Testis (tissue), 2 donors: Measurements from ENCODE around the gene PIGU.

Experiments used
- POLR2A ChIP-seq: fragments of 450-650 bp; IDR thresholded peaks from one replicate; pipeline ENCODE4 v1.6.1; 2017; ENCODE audit warnings: antibody characterized with exemption, mild to moderate bottlenecking, moderate library complexity
- TF ChIP-seq, protein P1 (sequence below), 3 experiments: fragments of 450-650 bp in 2 of 3; fragments of 200-600 bp in 1 of 3; sonication (generic) in 1 of 3; IDR thresholded peaks; one replicate each; pipeline ENCODE4 v1.5.1; 2016 to 2019; ENCODE audit warnings: antibody characterized with exemption in 3 of 3, mild to moderate bottlenecking in 2 of 3, moderate library complexity in 1 of 3

GRCh38 chr20:34689486-34689885 is 12.6 kb upstream of the PIGU start:
- TF ChIP-seq, protein P1, sequence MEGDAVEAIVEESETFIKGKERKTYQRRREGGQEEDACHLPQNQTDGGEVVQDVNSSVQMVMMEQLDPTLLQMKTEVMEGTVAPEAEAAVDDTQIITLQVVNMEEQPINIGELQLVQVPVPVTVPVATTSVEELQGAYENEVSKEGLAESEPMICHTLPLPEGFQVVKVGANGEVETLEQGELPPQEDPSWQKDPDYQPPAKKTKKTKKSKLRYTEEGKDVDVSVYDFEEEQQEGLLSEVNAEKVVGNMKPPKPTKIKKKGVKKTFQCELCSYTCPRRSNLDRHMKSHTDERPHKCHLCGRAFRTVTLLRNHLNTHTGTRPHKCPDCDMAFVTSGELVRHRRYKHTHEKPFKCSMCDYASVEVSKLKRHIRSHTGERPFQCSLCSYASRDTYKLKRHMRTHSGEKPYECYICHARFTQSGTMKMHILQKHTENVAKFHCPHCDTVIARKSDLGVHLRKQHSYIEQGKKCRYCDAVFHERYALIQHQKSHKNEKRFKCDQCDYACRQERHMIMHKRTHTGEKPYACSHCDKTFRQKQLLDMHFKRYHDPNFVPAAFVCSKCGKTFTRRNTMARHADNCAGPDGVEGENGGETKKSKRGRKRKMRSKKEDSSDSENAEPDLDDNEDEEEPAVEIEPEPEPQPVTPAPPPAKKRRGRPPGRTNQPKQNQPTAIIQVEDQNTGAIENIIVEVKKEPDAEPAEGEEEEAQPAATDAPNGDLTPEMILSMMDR (IDR thresholded peaks at IDR 0.05) = no peak
- TF ChIP-seq POLR2A = no peak
